Osteocyte (in vitro differentiated cells): ENCODE results near the gene PTPRD. TPM values are rescaled to one million over a fixed set of nuclear protein-coding genes. Genes with fewer than 3 reads are reported as not detected.

Experiments
- DNase-seq: peaks from one replicate; pipeline ENCODE4 v3.0.0; 2021; ENCODE audit warnings: mixed read lengths; ENCODE audit not compliant: unreplicated experiment; ENCODE audit errors: extremely low spot score
- H3K27ac Mint-ChIP-seq: one replicate; pipeline ENCODE4 v1.8.0; 2021; ENCODE audit warnings: mild to moderate bottlenecking, mixed read lengths; ENCODE audit not compliant: unreplicated experiment
- H3K27me3 Mint-ChIP-seq: one replicate; pipeline ENCODE4 v1.8.0; 2021; ENCODE audit warnings: mixed read lengths; ENCODE audit not compliant: unreplicated experiment
- H3K36me3 Mint-ChIP-seq: one replicate; pipeline ENCODE4 v1.8.0; 2021; ENCODE audit warnings: mixed read lengths; ENCODE audit not compliant: unreplicated experiment
- H3K4me1 Mint-ChIP-seq: one replicate; pipeline ENCODE4 v1.8.0; 2021; ENCODE audit warnings: mixed read lengths; ENCODE audit not compliant: unreplicated experiment
- H3K4me3 Mint-ChIP-seq: one replicate; pipeline ENCODE4 v1.8.0; 2021; ENCODE audit warnings: mild to moderate bottlenecking, moderate library complexity, mixed read lengths; ENCODE audit not compliant: unreplicated experiment
- H3K9me3 Mint-ChIP-seq: one replicate; pipeline ENCODE4 v1.8.0; 2021; ENCODE audit warnings: mixed read lengths; ENCODE audit not compliant: unreplicated experiment
- total RNA-seq: library from RNA; stranded (reverse); gene quantifications from 2 replicates; pipeline ENCODE4 v1.2.1, GENCODE V29; 2021
- TF ChIP-seq, protein P1 (sequence below): fragments of 200-600 bp; sonication (generic); IDR thresholded peaks from 2 replicates; pipeline ENCODE4 v1.5.0; 2021; ENCODE audit warnings: antibody characterized with exemption, mild to moderate bottlenecking, moderate library complexity

Gene PTPRD
- total RNA-seq, 1 donor from 2014 or later, result 5.4 TPM

DNA sequence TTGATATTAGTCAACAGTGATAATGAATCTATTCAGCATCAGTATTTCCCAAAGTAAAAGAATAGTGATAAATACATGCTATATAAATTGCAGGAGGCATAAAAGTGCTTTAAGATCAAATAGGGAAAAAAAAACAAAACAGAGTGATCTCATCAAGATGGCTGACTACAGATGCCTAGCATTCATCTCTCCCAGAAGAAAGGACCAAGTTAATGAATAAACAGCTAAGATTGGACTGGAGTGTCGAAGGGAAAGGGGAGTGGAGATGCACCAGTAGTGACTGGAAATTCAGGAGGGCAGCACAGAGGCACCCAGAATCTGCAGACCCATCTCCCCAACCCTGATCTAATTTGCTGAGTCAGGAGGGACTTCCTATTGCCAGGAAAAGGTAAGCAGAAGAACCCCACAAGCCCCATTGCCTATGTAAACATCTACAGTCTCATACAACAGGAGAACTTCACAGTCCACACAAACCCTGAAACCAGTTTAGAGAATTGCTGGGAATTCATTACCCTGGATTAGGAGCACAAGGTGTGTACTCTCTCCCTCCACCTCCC, 699.4 kb downstream of the PTPRD start:
- Mint-ChIP-seq H3K4me1 (no peaks in the 10 kb centered on the region), H3K27me3 (peaks cover 7% of the 10 kb centered on the region), H3K36me3 (no peaks in the 10 kb centered on the region), H3K4me3 (no peak overlapping the region), H3K9me3 (no peaks in the 10 kb centered on the region), H3K27ac (no peak overlapping the region)
- TF ChIP-seq, protein P1, sequence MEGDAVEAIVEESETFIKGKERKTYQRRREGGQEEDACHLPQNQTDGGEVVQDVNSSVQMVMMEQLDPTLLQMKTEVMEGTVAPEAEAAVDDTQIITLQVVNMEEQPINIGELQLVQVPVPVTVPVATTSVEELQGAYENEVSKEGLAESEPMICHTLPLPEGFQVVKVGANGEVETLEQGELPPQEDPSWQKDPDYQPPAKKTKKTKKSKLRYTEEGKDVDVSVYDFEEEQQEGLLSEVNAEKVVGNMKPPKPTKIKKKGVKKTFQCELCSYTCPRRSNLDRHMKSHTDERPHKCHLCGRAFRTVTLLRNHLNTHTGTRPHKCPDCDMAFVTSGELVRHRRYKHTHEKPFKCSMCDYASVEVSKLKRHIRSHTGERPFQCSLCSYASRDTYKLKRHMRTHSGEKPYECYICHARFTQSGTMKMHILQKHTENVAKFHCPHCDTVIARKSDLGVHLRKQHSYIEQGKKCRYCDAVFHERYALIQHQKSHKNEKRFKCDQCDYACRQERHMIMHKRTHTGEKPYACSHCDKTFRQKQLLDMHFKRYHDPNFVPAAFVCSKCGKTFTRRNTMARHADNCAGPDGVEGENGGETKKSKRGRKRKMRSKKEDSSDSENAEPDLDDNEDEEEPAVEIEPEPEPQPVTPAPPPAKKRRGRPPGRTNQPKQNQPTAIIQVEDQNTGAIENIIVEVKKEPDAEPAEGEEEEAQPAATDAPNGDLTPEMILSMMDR, result no peak
- no peak for DNase-seq

DNA sequence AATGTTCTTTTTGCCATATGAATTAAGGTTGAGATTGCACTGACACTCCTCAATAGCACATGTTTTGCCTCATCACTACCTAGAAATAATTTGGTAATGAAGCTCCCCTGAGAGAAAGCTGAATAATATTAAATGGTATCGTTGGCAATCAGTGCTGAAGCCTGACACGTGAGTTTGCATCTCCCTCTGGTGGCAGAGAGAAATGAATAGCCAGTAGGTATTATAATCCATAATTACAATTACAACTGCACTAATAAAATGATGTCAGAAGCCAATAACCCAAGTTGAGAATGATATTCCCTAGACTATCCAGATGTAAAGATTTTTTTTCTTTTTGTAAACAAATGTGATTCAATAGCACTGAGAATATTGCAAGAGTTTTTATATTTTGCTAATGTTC, 700.3 kb downstream of the PTPRD start:
- Mint-ChIP-seq H3K27me3 (peaks cover 7% of the 10 kb centered on the region), H3K36me3 (no peaks in the 10 kb centered on the region), H3K27ac (no peak overlapping the region), H3K4me1 (no peaks in the 10 kb centered on the region), H3K4me3 (no peak overlapping the region), H3K9me3 (no peaks in the 10 kb centered on the region)
- TF ChIP-seq, protein P1, result peak; percentile 56
- DNase-seq, result no peak

DNA sequence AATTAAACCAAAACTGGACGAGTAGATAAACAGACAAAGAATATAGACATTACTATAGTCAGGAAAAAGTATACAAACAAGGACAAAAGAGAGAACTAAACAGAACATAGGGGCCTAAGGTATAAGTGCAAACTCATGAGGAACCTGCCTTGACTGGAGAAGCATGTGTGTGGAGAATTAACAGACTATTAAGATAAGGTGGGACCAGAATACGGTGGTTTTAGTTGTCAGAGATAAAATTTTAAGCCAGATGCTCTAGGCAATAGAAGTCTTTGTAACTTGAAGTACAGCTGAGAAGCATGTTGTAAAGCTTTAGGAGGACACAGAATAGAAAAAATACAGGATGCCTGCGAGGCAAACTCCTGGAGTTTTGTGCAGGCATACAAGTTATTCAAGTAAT, 707.1 kb downstream of the PTPRD start:
- peaks cover 11% of the 10 kb centered on the region for H3K27me3 Mint-ChIP-seq
- H3K36me3 Mint-ChIP-seq, result no peaks in the 10 kb centered on the region
- no peaks in the 10 kb centered on the region for H3K9me3 Mint-ChIP-seq
- DNase-seq, result no peak
- H3K4me3 Mint-ChIP-seq, result no peak overlapping the region
- no peaks in the 10 kb centered on the region for H3K4me1 Mint-ChIP-seq
- TF ChIP-seq, protein P1, result no peak
- H3K27ac Mint-ChIP-seq, result no peak overlapping the region

DNA sequence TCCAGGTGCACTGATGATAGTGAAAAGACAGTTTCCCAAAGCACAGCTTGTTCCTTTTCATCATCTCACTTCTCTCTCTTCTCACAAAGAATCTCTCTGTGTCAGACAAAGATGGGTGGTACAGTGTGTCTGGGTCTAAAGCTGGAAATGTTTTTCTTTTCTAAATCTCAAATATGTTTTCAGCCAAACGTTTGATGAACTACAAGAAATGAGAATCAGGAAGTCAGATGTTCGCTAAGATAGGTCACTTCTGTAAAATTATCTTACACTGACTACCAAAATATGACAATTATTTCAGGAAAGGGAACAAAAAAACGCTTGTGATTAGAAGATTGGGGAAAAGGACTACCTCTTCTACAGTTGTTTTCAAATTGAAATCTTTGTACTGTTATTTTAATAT, 708.8 kb downstream of the PTPRD start:
- Mint-ChIP-seq H3K27ac (no peak overlapping the region), H3K27me3 (peaks cover 11% of the 10 kb centered on the region), H3K36me3 (no peaks in the 10 kb centered on the region), H3K4me3 (no peak overlapping the region), H3K9me3 (no peaks in the 10 kb centered on the region), H3K4me1 (no peaks in the 10 kb centered on the region)
- DNase-seq, result no peak
- TF ChIP-seq, protein P1, result no peak

DNA sequence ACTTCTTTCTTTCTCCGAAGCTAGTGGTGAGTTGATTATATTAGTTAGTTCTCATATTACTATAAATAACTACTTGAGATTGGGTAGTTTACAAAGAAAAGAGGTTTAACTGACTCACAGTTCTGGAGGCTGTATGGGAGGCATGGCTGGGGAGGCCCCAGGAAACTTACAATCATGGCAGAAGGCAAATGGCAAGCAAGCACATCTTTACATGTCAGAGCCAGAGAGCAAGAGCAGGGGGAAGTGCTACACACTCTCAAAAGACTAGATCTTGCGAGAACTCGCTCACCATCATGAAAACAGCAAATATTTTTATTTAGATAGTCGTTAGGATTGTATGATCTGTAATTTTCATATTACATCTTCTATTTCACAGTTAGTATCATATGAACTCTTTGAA, 711.2 kb downstream of the PTPRD start:
- Mint-ChIP-seq H3K9me3 (no peaks in the 10 kb centered on the region), H3K4me1 (no peaks in the 10 kb centered on the region), H3K27me3 (peaks cover 8% of the 10 kb centered on the region), H3K4me3 (no peak overlapping the region), H3K36me3 (no peaks in the 10 kb centered on the region), H3K27ac (no peak overlapping the region)
- no peak for DNase-seq
- TF ChIP-seq, protein P1, result no peak
